HepG2 (cell line): Measurements from ENCODE around the gene IFT122. TPM values are rescaled to one million over a fixed set of nuclear protein-coding genes. Genes with fewer than 3 reads are reported as not detected.

Experiments used
- HMG20B ChIP-seq: conservative IDR thresholded peaks from 2 replicates; pipeline ENCODE4 v1.6.1; 2016; ENCODE audit warnings: missing genetic modification reagents, missing compliant biosample characterization
- MED1 ChIP-seq: sonication (generic); formaldehyde crosslinking; IDR thresholded peaks from 2 replicates; pipeline ENCODE4 v1.4.0; 2020; ENCODE audit warnings: missing genetic modification reagents
- PHF8 ChIP-seq: sonication (generic); formaldehyde crosslinking; IDR thresholded peaks from 2 replicates; pipeline ENCODE4 v1.5.0; 2020; ENCODE audit warnings: missing genetic modification reagents
- TEAD2 ChIP-seq: sonication (generic); formaldehyde crosslinking; IDR thresholded peaks from 2 replicates; pipeline ENCODE4 v1.9.0; 2021; ENCODE audit warnings: missing genetic modification reagents
- ZNF20 ChIP-seq: sonication (generic); formaldehyde crosslinking; IDR thresholded peaks from 2 replicates; pipeline ENCODE4 v1.4.0; 2020; ENCODE audit warnings: mild to moderate bottlenecking, moderate library complexity, missing genetic modification reagents
- ZNF33B ChIP-seq: sonication (generic); formaldehyde crosslinking; IDR thresholded peaks from 2 replicates; pipeline ENCODE4 v1.5.1; 2020; ENCODE audit warnings: mild to moderate bottlenecking, missing genetic modification reagents
- ZNF788 ChIP-seq: sonication (generic); formaldehyde crosslinking; IDR thresholded peaks from 2 replicates; pipeline ENCODE4 v1.5.0; 2020; ENCODE audit warnings: mild to moderate bottlenecking, missing genetic modification reagents, borderline replicate concordance
- polyA plus RNA-seq, 8 experiments: library from polyadenylated mRNA; depleted of rRNA in 3 of 8; stranded (reverse) in 7 of 8; unstranded in 1 of 8; fragments of >200 nt; fragmentation: Illumina TruSeq in 4 of 8; extraction: Trizol in 4 of 8; gene quantifications; 2 replicates each; pipeline versions ENCODE4 v1.2.1 to v1.2.3, GENCODE V29; 2011 to 2016; ENCODE audit warnings: low read depth in 4 of 8, missing spikeins in 1 of 8, mixed read lengths in 1 of 8; ENCODE audit not compliant: insufficient read depth in 1 of 8
- total RNA-seq, 5 experiments: library from RNA; depleted of rRNA; stranded (reverse); fragments of >200 nt; fragmentation: Illumina TruSeq; extraction: Trizol; gene quantifications; 2 replicates each; pipeline ENCODE4 v1.2.3, GENCODE V29; 2016; ENCODE audit warnings: low read depth in 1 of 5
- TF ChIP-seq, protein P1 (sequence below), 2 experiments: sonication (generic) in 1 of 2; formaldehyde crosslinking in 1 of 2; IDR thresholded peaks; 2 replicates each; pipeline versions ENCODE4 v1.4.0 to v1.6.1; 2018 to 2020; ENCODE audit warnings: missing genetic modification reagents in 2 of 2, borderline replicate concordance in 1 of 2, low read depth in 1 of 2, mild to moderate bottlenecking in 1 of 2, missing biosample characterization in 1 of 2
- TF ChIP-seq, protein P2 (sequence below): sonication (generic); formaldehyde crosslinking; IDR thresholded peaks from 2 replicates; pipeline ENCODE4 v1.4.0; 2020; ENCODE audit warnings: mild to moderate bottlenecking, missing genetic modification reagents
- TF ChIP-seq, protein P3 (sequence below): IDR thresholded peaks from 2 replicates; pipeline ENCODE4 v1.6.1; 2016; ENCODE audit warnings: control low read depth
- TF ChIP-seq, protein P4 (sequence below): sonication (generic); formaldehyde crosslinking; IDR thresholded peaks from 2 replicates; pipeline ENCODE4 v1.4.0; 2020; ENCODE audit warnings: low read depth, missing genetic modification reagents
- TF ChIP-seq, protein P5 (sequence below): sonication (generic); formaldehyde crosslinking; IDR thresholded peaks from 2 replicates; pipeline ENCODE4 v1.4.0; 2020; ENCODE audit warnings: missing genetic modification reagents
- TF ChIP-seq, protein P6 (sequence below): sonication (generic); formaldehyde crosslinking; IDR thresholded peaks from 2 replicates; pipeline ENCODE4 v1.5.0; 2020; ENCODE audit warnings: mild to moderate bottlenecking, missing genetic modification reagents, borderline replicate concordance

IFT122 gene
- total and polyA plus RNA-seq, 2 of the 13 experiments (the other 11 are each of a cell fraction or from before 2014, with no cell fraction given) = 10.1 to 10.3 TPM

DNA sequence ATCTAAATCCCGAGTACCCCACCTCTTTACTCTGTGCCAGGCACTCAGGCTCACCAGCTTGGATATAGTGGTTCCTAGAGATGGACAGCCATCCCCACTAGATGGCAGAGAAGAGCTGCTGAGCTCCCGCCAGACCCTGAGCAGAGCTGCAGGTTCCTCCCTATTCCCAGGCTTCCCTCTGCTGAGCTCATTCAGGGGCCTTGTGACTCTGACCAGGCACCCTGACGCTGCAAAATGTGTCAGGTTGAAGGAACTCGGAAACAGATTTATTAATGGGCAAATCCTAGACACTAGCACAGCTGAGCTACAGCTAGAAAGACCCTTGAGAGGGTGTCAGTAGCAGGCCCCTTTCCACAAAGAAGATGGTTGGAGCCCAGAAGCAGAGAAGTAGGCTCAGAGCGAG is 50.2 kb downstream of the IFT122 start (continued):
- TF ChIP-seq, protein P1, sequence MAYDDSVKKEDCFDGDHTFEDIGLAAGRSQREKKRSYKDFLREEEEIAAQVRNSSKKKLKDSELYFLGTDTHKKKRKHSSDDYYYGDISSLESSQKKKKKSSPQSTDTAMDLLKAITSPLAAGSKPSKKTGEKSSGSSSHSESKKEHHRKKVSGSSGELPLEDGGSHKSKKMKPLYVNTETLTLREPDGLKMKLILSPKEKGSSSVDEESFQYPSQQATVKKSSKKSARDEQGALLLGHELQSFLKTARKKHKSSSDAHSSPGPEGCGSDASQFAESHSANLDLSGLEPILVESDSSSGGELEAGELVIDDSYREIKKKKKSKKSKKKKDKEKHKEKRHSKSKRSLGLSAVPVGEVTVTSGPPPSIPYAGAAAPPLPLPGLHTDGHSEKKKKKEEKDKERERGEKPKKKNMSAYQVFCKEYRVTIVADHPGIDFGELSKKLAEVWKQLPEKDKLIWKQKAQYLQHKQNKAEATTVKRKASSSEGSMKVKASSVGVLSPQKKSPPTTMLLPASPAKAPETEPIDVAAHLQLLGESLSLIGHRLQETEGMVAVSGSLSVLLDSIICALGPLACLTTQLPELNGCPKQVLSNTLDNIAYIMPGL (CRISPR knock-in tag; IDR thresholded peaks at IDR 0.05; ENCODE audit: borderline replicate concordance in 1 of 2, low read depth in 1 of 2) = peak; percentile 45 to 67; a peak in 2 of 4 replicates
- TF ChIP-seq, protein P2, sequence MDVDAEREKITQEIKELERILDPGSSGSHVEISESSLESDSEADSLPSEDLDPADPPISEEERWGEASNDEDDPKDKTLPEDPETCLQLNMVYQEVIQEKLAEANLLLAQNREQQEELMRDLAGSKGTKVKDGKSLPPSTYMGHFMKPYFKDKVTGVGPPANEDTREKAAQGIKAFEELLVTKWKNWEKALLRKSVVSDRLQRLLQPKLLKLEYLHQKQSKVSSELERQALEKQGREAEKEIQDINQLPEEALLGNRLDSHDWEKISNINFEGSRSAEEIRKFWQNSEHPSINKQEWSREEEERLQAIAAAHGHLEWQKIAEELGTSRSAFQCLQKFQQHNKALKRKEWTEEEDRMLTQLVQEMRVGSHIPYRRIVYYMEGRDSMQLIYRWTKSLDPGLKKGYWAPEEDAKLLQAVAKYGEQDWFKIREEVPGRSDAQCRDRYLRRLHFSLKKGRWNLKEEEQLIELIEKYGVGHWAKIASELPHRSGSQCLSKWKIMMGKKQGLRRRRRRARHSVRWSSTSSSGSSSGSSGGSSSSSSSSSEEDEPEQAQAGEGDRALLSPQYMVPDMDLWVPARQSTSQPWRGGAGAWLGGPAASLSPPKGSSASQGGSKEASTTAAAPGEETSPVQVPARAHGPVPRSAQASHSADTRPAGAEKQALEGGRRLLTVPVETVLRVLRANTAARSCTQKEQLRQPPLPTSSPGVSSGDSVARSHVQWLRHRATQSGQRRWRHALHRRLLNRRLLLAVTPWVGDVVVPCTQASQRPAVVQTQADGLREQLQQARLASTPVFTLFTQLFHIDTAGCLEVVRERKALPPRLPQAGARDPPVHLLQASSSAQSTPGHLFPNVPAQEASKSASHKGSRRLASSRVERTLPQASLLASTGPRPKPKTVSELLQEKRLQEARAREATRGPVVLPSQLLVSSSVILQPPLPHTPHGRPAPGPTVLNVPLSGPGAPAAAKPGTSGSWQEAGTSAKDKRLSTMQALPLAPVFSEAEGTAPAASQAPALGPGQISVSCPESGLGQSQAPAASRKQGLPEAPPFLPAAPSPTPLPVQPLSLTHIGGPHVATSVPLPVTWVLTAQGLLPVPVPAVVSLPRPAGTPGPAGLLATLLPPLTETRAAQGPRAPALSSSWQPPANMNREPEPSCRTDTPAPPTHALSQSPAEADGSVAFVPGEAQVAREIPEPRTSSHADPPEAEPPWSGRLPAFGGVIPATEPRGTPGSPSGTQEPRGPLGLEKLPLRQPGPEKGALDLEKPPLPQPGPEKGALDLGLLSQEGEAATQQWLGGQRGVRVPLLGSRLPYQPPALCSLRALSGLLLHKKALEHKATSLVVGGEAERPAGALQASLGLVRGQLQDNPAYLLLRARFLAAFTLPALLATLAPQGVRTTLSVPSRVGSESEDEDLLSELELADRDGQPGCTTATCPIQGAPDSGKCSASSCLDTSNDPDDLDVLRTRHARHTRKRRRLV (CRISPR knock-in tag) = no peak
- TF ChIP-seq, protein P3, sequence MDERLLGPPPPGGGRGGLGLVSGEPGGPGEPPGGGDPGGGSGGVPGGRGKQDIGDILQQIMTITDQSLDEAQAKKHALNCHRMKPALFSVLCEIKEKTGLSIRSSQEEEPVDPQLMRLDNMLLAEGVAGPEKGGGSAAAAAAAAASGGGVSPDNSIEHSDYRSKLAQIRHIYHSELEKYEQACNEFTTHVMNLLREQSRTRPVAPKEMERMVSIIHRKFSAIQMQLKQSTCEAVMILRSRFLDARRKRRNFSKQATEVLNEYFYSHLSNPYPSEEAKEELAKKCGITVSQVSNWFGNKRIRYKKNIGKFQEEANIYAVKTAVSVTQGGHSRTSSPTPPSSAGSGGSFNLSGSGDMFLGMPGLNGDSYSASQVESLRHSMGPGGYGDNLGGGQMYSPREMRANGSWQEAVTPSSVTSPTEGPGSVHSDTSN (CRISPR knock-in tag) = no peak
- TF ChIP-seq, protein P4, sequence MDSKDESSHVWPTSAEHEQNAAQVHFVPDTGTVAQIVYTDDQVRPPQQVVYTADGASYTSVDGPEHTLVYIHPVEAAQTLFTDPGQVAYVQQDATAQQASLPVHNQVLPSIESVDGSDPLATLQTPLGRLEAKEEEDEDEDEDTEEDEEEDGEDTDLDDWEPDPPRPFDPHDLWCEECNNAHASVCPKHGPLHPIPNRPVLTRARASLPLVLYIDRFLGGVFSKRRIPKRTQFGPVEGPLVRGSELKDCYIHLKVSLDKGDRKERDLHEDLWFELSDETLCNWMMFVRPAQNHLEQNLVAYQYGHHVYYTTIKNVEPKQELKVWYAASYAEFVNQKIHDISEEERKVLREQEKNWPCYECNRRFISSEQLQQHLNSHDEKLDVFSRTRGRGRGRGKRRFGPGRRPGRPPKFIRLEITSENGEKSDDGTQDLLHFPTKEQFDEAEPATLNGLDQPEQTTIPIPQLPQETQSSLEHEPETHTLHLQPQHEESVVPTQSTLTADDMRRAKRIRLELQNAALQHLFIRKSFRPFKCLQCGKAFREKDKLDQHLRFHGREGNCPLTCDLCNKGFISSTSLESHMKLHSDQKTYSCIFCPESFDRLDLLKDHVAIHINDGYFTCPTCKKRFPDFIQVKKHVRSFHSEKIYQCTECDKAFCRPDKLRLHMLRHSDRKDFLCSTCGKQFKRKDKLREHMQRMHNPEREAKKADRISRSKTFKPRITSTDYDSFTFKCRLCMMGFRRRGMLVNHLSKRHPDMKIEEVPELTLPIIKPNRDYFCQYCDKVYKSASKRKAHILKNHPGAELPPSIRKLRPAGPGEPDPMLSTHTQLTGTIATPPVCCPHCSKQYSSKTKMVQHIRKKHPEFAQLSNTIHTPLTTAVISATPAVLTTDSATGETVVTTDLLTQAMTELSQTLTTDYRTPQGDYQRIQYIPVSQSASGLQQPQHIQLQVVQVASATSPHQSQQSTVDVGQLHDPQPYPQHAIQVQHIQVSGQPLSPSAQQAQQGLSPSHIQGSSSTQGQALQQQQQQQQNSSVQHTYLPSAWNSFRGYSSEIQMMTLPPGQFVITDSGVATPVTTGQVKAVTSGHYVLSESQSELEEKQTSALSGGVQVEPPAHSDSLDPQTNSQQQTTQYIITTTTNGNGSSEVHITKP = no peak
- TF ChIP-seq HMG20B (CRISPR knock-in tag) (0 out of 2 replicates have a peak, but pooled peaks have one; percentile 24), ZNF33B (CRISPR knock-in tag) (no peak), ZNF20 (CRISPR knock-in tag) (no peak), PHF8 (CRISPR knock-in tag) (no peak), TEAD2 (no peak), ZNF788 (CRISPR knock-in tag) (0 out of 2 replicates have a peak, but pooled peaks have one; percentile 44), MED1 (CRISPR knock-in tag) (peak; percentile 66)
- TF ChIP-seq, protein P5, sequence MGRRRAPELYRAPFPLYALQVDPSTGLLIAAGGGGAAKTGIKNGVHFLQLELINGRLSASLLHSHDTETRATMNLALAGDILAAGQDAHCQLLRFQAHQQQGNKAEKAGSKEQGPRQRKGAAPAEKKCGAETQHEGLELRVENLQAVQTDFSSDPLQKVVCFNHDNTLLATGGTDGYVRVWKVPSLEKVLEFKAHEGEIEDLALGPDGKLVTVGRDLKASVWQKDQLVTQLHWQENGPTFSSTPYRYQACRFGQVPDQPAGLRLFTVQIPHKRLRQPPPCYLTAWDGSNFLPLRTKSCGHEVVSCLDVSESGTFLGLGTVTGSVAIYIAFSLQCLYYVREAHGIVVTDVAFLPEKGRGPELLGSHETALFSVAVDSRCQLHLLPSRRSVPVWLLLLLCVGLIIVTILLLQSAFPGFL = no peak
- TF ChIP-seq, protein P6, sequence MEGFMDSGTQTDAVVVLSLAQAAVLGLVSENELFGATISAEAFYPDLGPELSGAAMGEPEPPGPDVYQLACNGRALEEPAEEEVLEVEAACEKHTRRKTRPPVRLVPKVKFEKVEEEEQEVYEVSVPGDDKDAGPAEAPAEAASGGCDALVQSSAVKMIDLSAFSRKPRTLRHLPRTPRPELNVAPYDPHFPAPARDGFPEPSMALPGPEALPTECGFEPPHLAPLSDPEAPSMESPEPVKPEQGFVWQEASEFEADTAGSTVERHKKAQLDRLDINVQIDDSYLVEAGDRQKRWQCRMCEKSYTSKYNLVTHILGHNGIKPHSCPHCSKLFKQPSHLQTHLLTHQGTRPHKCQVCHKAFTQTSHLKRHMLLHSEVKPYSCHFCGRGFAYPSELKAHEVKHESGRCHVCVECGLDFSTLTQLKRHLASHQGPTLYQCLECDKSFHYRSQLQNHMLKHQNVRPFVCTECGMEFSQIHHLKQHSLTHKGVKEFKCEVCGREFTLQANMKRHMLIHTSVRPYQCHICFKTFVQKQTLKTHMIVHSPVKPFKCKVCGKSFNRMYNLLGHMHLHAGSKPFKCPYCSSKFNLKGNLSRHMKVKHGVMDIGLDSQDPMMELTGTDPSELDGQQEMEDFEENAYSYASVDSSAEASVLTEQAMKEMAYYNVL (CRISPR knock-in tag) = no peak
